ENCODE results near the gene CEP89.

CEP89 gene

GRCh38 chr19:32917616-32917996 is 54.2 kb downstream of the CEP89 start:
- no peak overlapping the region for H3K4me3 ChIP-seq (ENCODE audit: low read length)
- no peak for DNase-seq (ENCODE audit: low read depth)
- no peak for TF ChIP-seq CTCF (conservative IDR thresholded peaks at IDR 0.05; ENCODE audit: low read depth, low read length)

GRCh38 chr19:32916969-32917615 is 54.7 kb downstream of the CEP89 start:
- H3K4me3 ChIP-seq (ENCODE audit: low read length): no peak overlapping the region
- no peak for DNase-seq (ENCODE audit: low read depth)
- TF ChIP-seq CTCF (conservative IDR thresholded peaks at IDR 0.05; ENCODE audit: low read depth, low read length): no peak

GRCh38 chr19:32914879-32915660 is 56.7 kb downstream of the CEP89 start:
- no peak overlapping the region for H3K4me3 ChIP-seq (ENCODE audit: low read length)
- no peak for DNase-seq (ENCODE audit: low read depth)
- no peak for TF ChIP-seq CTCF (conservative IDR thresholded peaks at IDR 0.05; ENCODE audit: low read depth, low read length)

- TF ChIP-seq CTCF (conservative IDR thresholded peaks at IDR 0.05; ENCODE audit: low read depth, low read length): no peak
- no peak for DNase-seq (ENCODE audit: low read depth)
- H3K4me3 ChIP-seq (ENCODE audit: low read length): no peak overlapping the region
Measured at GRCh38 chr19:32911467-32911866, 60.3 kb downstream of the CEP89 start.

GRCh38 chr19:32910874-32911273 is 60.9 kb downstream of the CEP89 start:
- no peak for DNase-seq (ENCODE audit: low read depth)
- TF ChIP-seq CTCF (conservative IDR thresholded peaks at IDR 0.05; ENCODE audit: low read depth, low read length): no peak
- no peak overlapping the region for H3K4me3 ChIP-seq (ENCODE audit: low read length)

GRCh38 chr19:32910094-32910493 is 61.7 kb downstream of the CEP89 start:
- H3K4me3 ChIP-seq (ENCODE audit: low read length): no peak overlapping the region
- DNase-seq (ENCODE audit: low read depth): no peak
- TF ChIP-seq CTCF (conservative IDR thresholded peaks at IDR 0.05; ENCODE audit: low read depth, low read length): no peak

- no peak overlapping the region for H3K4me3 ChIP-seq (ENCODE audit: low read length)
- TF ChIP-seq CTCF (conservative IDR thresholded peaks at IDR 0.05; ENCODE audit: low read depth, low read length): no peak
- no peak for DNase-seq (ENCODE audit: low read depth)
Measured at GRCh38 chr19:32909257-32909656, 62.5 kb downstream of the CEP89 start.

Data from retinal pigment epithelial cell (primary cell).